ENCODE data around the gene B3GALT6. TPM values are rescaled to one million over a fixed set of nuclear protein-coding genes. Genes with fewer than 3 reads are reported as not detected.

Gene B3GALT6
- total RNA-seq, 1 experiment from 2014 or later, result 36.6 TPM

DNA sequence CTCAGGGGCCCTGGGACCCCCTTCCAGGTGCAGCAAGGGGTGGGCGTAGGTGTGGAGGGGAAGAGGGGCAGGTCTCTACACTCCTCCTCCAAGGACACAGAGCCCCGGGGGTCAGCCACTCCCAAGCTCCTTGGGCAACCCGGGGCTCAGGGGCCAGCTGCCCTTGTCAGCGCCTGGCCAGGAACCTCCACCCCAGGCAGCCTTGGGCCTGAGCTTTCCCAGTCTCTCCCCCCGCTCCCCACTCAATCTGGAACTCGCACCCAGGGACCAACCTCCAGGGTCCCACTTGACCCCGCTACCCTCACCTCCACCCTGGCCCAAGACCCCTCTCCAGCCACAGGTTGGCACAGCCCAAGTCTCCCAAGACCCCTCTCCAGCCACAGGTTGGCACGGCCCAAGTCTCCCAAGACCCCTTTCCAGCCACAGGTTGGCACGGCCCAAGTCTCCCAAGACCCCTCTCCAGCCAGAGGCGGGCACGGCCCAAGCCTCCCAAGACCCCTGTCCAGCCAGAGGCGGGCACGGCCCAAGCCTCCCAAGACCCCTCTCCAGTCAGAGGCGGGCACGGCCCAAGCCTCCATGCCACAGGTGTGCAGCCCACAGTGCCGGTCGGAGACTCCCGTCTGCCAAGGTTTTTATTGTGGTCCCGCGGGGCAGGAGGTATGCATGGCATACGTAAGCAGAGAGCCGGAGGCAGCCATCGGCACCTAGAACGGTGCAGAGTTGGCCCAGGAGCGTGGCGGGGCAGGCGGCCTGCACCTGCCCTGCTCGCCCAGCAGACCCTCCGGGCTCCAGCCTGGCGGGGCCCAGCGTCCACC is 21.1 kb upstream of the B3GALT6 start:
- no peak for DNase-seq
- Histone ChIP-seq H3K4me3 (no peak overlapping the region), H3K27me3 (no peaks in the 10 kb centered on the region), H3K36me3 (no peaks in the 10 kb centered on the region), H3K9me3 (no peaks in the 10 kb centered on the region)

DNA sequence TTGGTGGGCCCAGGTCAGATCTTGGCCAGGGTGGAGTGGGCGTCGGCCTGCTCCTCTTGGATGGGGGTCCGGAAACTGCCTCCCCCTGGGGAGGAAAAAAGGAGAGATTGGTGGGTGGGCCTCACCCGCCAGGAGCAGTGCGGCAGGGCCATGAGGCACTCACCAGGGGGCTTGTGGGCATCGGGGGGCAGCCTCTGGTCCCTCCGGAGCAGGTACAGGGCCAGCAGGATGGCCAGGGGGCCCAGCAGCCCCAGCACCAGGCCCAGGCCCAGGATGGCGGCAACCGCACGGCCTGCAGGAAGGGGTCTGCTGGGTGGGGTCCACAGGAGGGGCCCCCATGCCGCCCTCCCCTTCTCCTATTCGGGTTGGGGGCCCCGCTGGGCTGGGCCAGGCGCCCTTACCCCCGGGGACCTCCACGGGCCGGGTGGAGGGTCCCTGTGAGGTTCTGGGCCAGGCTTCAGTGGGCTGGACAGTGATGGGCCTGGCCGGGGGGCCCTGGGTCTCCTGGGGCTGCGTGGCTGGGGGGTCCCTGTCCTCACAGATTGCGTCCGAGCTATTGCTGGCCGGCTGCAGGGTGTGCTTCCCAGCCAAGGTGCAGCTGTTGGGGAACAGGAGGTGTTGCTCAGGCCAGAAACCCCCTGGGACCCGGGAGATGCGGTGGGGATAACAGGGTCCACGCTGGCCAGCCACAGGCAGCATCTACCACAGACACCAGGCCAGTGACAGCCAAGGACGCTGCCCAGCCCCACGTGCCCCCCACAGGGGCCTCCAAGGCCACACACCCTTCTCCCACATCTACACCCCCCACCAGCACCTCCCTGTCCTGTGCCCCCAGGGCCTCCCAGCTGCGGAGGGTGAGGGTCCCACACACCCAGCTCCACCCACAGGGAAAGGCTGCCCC is 20.2 kb upstream of the B3GALT6 start:
- H3K27me3 ChIP-seq, result no peaks in the 10 kb centered on the region
- no peaks in the 10 kb centered on the region; the same call in 1 of the 2 replicates for H3K36me3 ChIP-seq
- H3K9me3 ChIP-seq, result no peaks in the 10 kb centered on the region
- no peak overlapping the region for H3K4me3 ChIP-seq
- DNase-seq, result no peak

DNA sequence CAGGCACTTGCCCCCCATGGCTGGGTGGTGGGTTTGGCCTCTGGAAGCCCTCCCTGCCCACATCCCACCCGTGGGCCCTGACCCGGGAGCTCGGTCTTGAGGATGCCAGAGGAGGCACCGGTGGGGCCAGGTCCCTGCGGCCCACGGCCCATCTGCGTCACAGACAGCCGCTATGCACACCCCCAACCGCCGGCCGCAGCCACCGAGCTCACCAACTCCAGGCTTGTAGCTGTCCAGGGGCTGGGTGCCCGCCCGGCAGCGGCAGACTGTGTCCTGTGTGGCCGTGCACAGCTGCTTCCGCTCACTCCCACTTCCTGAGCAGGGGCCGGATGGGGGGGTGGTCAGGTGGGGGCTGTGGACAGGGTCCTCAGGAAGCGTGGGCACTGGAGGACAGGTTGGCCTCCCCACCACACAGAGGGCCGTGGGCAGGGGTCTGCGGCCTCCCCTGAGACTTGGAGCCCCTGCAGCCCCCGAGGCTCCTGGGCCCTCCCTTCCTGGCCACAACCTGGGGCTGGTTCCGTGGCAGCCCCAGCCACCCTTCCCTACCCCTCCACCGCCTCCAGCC is 19.2 kb upstream of the B3GALT6 start:
- no peaks in the 10 kb centered on the region for H3K27me3 ChIP-seq
- no peak overlapping the region for H3K4me3 ChIP-seq
- no peaks in the 10 kb centered on the region for H3K9me3 ChIP-seq
- no peak for DNase-seq
- H3K36me3 ChIP-seq, result peaks cover 3% of the 10 kb centered on the region

DNA sequence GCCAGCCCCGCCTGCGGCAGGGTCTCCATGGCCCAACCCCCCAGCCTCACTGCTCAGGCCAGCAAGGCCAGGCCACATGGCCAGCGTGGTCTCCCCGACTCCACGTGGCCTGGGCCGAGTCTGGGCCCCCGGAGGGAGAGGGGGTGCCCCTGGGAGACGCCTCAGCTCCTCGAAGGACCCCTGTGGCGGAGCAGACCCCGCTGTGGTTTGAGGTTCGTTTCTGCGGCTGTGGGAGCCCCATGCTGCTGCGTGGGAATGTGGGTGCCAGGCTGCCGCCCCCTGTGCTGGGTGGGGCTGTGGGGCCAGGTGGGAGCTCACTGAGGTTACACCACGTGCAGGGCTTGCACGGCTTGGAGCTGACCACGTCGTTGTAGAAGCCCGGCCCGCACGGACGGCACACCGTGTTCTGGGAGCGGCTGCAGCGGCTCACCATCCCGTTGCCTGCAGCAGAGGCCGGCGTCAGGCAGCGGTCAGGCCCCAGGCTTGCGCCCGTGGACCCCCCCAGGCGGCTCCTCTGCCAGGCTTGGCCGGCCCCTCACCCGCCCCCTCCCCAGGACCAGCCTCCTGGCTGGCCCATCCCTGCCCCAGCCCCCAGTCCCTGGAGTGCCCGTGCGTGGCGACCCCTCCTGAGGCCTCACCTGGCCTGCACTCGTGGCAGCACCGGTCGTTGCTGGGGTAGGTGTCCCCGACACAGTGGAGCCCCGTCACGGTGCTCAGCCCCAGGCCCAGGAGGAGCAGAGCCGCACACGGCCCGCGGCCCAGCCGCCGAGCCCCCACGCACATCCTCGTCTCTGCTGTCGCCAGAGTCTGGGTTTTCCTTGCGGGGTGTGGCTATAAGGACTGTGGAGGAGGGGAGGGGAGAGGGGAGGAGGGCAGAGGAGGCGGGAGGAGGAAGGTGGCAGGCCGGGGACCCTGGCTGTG is 18.4 kb upstream of the B3GALT6 start, which contains the start of gene TNFRSF4:
Gene TNFRSF4, minus strand, starts transcription at position 809 of the 921 bp plus-strand sequence. Its CDS starts 26 bp downstream, at position 783.
- Histone ChIP-seq H3K9me3 (no peaks in the 10 kb centered on the region), H3K27me3 (no peaks in the 10 kb centered on the region), H3K36me3 (peaks cover 3% of the 10 kb centered on the region), H3K4me3 (no peak within 1 kb of the TSS)
- no peak for DNase-seq

DNA sequence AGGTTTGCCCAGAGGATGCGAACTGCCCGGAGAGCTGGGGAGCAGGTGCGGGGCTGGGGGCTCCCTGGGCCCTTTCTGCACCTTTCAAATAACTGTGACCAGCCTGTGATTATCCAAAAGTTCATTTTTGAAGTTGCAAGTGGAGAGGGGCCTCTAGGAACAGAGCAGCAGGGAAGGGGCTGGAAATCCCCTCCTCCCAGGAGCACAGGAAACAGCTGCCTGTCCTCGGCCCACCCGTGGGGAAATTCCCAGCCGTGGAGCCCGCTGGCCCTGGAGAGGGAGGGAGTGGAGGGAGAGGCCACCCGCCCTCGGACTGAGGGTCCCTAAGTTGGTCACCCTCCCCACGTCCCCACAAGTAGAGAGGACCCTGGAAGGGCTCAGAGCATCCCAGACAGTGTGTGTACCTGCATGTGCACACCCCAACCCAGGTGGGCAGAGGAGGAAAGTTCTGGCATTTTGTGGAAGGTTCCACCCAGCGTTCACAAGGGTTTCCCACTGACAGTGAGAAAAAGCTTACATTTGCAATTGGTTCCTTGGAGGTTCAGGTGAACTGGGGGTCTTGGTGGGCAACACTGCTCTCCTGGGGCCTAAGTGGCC is 16.9 kb upstream of the B3GALT6 start:
- H3K27me3 ChIP-seq, result no peaks in the 10 kb centered on the region
- peaks cover 3% of the 10 kb centered on the region for H3K36me3 ChIP-seq
- no peaks in the 10 kb centered on the region for H3K9me3 ChIP-seq
- no peak for DNase-seq
- H3K4me3 ChIP-seq, result no peak overlapping the region

DNA sequence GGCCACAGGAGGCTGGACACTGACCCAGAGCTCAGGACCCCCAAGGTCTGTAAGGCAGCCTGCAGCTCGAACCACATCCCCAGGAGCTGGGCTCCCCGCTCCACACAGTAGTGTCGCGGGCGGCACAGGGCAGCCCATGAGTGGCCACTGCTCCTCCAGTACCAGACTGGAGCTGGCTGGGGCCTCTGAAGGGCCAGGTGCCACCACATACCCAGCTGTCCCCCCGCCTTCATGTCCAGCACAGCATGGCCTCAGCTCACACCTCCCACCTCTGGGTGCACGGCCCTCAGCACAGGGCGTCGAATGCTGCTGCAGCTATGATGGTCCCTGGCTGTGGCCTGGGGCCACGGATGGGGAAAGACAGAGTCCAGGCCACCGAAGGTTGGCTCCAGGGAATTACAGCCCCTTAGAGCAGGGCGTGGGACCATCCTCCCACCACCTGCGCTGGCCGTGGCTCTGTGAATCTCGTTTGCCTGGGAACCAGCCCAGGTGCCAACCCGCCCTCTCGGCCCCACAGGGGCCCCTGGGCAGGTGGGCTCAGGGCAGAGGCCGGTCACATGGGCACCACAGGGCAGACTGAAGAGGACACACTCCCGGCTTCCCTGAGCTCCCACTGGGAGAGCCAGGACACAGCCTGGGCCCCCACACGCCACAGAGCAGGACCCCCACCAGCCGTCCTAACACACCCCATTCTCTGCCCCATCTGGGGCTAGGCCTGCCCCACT is 16.0 kb upstream of the B3GALT6 start:
- DNase-seq, result no peak
- peaks cover 3% of the 10 kb centered on the region for H3K36me3 ChIP-seq

DNA sequence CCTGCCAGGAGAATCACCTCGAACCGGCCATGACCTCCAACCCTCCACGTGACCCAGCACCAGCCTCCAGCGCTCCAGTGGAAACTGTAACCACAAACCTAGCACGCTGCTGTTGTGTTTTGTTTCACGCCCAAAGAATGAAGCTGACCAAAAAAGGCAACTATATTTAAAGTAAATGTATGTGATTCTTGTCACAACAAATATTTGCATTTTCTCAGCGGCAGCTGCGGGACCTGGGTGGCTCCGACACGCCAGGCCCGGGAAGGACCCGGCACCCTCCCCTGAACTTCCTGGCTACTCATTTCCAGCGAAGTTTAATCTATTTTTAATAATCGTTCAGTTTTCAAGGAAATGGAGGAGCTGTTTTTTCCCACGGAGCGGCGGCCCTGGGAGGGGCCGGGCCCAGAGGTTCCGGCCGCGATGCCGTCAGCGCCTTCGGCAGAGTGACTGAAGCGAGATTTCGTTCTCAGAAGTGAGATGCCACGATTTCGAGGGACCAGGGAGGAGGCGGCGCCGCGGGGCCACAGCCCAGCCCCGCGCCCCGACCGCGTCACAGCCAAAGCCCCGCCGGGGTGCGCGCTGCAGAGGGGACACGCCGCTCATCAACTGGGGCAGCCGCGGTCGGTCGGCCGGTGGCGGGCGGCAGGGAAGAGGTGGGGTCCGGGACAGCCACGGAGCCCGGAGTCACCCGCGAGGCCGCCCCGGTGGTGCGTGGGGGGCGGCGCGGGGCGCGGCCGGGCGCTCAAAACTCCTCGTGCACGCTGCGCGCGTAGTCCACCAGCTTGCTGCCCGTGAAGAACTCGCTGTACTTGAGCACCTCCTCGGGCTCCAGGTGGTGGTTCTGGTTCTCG is 15.0 kb upstream of the B3GALT6 start:
- Histone ChIP-seq H3K36me3 (peaks cover 3% of the 10 kb centered on the region), H3K4me3 (no peak overlapping the region), H3K9me3 (no peaks in the 10 kb centered on the region), H3K27me3 (no peaks in the 10 kb centered on the region)
- no peak for DNase-seq

More for the DNA sequence above, 16.0 kb upstream of the B3GALT6 start:
- Histone ChIP-seq H3K27me3 (no peaks in the 10 kb centered on the region), H3K9me3 (no peaks in the 10 kb centered on the region), H3K4me3 (no peak overlapping the region)

DNA sequence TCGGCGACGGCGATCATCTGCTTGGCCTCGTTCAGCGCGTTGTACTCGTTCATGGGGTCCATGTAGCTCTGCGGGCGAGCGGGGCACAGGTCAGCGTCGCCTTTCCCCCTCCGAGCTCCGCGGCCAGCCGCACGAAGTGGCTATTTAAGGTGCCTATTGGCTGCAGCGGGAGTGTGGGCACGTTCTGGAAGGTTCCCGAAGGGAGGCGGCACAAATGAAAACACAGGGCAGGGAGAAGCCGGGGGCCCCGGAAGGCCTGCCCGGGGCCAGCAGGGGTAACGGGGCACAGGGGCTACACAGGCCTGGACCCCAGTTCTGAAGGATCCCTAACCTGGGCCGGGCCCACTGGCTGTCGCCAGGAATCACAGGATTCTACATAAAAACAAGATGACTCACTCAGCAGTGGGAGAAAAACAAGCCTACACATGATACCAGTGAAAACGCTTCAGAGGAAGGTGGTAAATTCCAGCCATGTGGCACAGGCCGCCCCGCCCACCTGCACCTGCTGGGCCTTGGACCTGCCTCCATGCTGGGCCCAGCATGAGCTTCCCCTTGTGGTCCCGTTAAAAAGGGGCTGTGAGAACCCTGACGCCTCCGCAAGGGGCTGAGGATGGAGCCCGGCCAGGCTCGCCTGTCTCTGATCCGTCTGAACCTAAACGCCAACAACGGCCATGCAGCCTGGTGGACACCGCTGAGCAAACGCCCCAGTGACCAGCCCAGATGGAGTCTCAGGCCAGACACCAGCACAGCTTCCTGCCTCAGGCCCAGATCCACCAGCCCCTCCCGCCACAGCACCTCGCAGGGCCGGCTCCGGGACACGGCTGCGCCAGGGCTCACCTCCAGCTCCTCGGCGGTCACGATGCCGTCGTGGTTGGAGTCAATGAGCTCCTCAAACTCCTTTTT is 14.2 kb upstream of the B3GALT6 start:
- no peak for DNase-seq
- H3K36me3 ChIP-seq, result peaks cover 6% of the 10 kb centered on the region

DNA sequence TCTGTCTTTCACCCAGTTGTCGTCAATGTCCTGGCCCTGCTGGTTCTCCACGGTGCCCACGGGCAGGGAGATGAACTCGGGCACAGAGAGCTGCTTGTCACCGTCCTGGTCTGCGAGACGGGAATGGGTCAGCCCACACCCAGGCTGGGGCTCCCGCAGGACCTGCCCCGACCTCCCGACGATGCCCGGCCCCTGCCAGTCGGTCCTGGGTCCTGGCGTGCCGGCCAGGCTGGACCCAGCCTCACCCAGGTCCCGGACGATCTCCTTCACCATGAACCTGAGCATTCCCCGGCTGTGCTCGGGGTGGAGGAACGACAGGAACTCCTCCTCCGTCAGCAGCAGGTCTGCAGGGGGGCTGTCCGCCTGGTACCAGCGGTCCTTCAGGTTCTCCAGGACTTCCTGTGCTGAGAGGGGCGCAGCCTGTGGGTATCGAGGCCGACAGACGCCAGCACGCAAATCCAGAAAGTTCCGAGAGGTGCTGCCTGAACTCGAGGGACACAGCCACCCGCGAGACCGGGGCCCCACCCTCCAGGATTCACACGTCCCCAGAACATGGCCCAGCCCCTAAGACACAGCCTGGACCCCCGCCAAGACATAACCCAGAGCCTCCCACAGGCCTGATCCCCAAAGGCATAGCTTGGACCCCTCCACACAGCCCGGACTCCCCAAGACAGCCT is 13.4 kb upstream of the B3GALT6 start:
- H3K9me3 ChIP-seq, result no peaks in the 10 kb centered on the region
- H3K27me3 ChIP-seq, result no peaks in the 10 kb centered on the region
- H3K4me3 ChIP-seq, result no peak overlapping the region
- peaks cover 11% of the 10 kb centered on the region for H3K36me3 ChIP-seq
- no peak for DNase-seq

More for the DNA sequence above, 14.2 kb upstream of the B3GALT6 start:
- Histone ChIP-seq H3K4me3 (no peak overlapping the region), H3K27me3 (no peaks in the 10 kb centered on the region), H3K9me3 (no peaks in the 10 kb centered on the region)

DNA sequence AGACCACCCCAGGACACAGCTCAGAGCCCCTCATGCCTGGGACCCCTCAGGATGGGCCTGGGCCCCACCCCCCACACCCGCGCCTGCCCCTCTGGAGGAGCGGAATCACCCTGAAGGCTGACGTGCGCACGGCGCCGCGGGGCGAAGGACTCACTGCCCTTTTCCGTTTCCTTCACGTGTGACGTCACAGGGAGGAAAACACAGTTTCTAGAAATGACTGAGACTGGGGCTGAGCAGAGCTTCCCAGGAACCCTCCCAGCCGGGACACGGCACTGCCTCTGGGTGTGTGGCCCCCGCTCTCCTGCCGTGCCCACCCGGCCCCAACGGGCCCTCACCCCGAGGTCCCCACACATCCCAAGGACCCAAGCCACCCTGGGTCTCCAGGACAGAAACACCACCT is 12.7 kb upstream of the B3GALT6 start:
- Histone ChIP-seq H3K4me3 (no peak overlapping the region), H3K27me3 (no peaks in the 10 kb centered on the region), H3K9me3 (no peaks in the 10 kb centered on the region), H3K36me3 (peaks cover 11% of the 10 kb centered on the region)
- DNase-seq, result no peak

DNA sequence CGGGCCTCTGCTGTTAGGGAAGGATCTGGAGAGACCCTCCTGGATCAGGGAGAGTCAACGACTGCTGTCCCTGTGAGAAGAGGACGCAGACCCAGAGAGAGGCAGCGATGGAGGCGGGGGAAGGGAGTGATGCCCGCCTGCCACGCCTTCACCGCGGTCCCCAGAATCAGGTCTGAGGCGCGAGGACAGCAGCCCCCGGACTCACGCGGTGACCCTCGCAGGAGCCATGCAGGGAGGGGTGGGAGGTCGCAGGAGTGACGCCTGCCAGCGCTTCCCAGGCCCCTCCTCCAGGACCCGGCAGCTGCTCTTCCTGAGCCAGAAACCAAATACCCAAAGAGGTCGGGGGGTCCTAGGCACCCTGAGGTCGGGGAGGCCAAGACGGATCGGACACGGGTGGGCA is 11.8 kb upstream of the B3GALT6 start:
- H3K9me3 ChIP-seq, result no peaks in the 10 kb centered on the region
- peaks cover 11% of the 10 kb centered on the region for H3K36me3 ChIP-seq

DNA sequence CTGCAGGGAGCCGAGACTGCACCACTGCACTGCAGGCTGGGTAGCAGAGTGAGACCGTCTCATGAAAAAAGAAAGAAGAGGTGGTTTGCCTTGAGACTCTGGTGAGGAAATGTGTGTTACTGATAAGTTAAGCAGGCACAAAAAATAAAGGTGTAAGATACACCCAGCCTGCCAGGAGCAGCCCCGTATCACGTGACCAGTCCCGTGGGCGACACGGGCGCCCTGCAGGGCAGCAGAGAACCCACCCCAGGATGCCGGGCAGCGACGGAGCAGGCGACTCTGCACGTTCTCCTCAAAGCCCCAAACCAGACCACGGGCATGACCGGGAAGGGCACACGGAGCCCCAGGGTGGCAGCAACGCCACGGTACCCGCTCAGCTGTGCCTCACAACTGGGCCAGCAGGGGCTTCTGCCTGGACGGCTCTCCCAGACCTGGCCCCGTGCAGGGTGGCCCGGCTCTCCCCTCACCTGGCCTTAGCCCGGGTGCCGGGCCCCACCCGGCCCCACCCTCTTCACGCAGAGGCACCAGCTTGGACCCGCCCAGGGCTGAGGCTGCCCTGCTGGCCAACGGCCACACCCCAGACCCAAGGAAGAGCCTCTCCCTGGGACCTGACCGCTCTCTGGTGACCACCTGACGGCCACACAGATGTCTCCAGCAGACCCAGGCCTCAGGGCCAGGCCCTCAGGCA is 10.0 kb upstream of the B3GALT6 start:
- H3K4me3 ChIP-seq, result no peak overlapping the region
- no peaks in the 10 kb centered on the region for H3K9me3 ChIP-seq
- DNase-seq, result no peak
- H3K27me3 ChIP-seq, result no peaks in the 10 kb centered on the region
- H3K36me3 ChIP-seq, result peaks cover 11% of the 10 kb centered on the region

More for the DNA sequence above, 11.8 kb upstream of the B3GALT6 start:
- no peak for DNase-seq
- Histone ChIP-seq H3K27me3 (no peaks in the 10 kb centered on the region), H3K4me3 (no peak overlapping the region)

All from MG63 (cell line).